ENCODE results near the gene MYLK.

DNA sequence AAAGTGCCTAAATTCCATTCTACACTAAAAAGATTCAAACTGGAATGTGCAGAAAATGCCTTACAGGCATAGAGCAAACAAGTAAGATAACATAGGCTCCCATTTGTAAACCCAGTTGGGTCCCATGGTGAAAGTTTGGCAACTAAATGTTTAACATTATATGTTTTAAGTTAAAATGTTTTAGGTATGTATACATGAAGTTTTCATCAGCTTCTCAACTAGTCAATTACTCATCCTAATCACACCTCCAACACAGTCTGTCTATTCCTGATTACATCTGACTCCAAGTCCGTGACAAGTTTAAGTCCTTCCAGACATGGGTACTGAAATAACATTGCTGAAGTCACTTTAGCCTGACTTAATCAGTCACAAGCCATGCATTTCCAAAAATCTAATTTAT, 25.0 kb downstream of the MYLK start:
- TF ChIP-seq, protein P1, sequence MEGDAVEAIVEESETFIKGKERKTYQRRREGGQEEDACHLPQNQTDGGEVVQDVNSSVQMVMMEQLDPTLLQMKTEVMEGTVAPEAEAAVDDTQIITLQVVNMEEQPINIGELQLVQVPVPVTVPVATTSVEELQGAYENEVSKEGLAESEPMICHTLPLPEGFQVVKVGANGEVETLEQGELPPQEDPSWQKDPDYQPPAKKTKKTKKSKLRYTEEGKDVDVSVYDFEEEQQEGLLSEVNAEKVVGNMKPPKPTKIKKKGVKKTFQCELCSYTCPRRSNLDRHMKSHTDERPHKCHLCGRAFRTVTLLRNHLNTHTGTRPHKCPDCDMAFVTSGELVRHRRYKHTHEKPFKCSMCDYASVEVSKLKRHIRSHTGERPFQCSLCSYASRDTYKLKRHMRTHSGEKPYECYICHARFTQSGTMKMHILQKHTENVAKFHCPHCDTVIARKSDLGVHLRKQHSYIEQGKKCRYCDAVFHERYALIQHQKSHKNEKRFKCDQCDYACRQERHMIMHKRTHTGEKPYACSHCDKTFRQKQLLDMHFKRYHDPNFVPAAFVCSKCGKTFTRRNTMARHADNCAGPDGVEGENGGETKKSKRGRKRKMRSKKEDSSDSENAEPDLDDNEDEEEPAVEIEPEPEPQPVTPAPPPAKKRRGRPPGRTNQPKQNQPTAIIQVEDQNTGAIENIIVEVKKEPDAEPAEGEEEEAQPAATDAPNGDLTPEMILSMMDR (IDR thresholded peaks at IDR 0.05; ENCODE audit: low read length), result no peak
- no peak for TF ChIP-seq EZH2 (IDR thresholded peaks at IDR 0.05; ENCODE audit: borderline replicate concordance, low read length)

Measured in OCI-LY1 (cell line).